Panc1 (cell line): ENCODE results near the gene PLCB4. TPM values are rescaled to one million over a fixed set of nuclear protein-coding genes. Genes with fewer than 3 reads are reported as not detected.

Experiments
- ATAC-seq: fragments of 200-7000 bp; cut with Tn5 transposase; 2 replicates; pipeline ENCODE4 v1.9.1; 2020; ENCODE audit warnings: mild to moderate bottlenecking, moderate library complexity
- BruUV-seq: library from RNA; stranded (reverse); fragments of 400-500 nt; replicated peaks from 2 replicates; lab custom pipeline; 2021; lab: Mats Ljungman, UMichigan
- CTCF ChIA-PET: fragments of 300-600 bp; sonication (Branson Sonifier 250); formaldehyde crosslinking; loops from one replicate; lab custom pipeline; 2022; ENCODE audit warnings: antibody characterized with exemption; lab: Charles Lee
- POLR2A ChIA-PET: fragments of 300-600 bp; sonication (Branson Sonifier 250); formaldehyde crosslinking; loops from one replicate; lab custom pipeline; 2022; ENCODE audit warnings: antibody characterized with exemption; lab: Charles Lee
- DNase-seq: peaks from one replicate; pipeline ENCODE4 v3.0.0-alpha.2; 2010; ENCODE audit warnings: low read depth, low spot score
- H3K27ac ChIP-seq: 2 replicates; pipeline ENCODE4 v1.5.1; 2011; ENCODE audit warnings: mild to moderate bottlenecking, low read length, inconsistent platforms
- H3K27me3 ChIP-seq: fragments of 200-500 bp; sonication (Bioruptor generic); 2 replicates; pipeline ENCODE4 v1.6.0; 2014; ENCODE audit warnings: low read length, inconsistent platforms; ENCODE audit not compliant: control insufficient read depth, insufficient read depth
- H3K36me3 ChIP-seq: fragments of 200-500 bp; sonication (Bioruptor generic); 2 replicates; pipeline ENCODE4 v1.5.1; 2014; ENCODE audit warnings: inconsistent platforms, mild to moderate bottlenecking, low read length, moderate library complexity; ENCODE audit not compliant: control insufficient read depth, insufficient read depth
- H3K4me1 ChIP-seq: 2 replicates; pipeline ENCODE4 v1.5.1; 2011; ENCODE audit warnings: inconsistent platforms, mild to moderate bottlenecking, low read length, moderate library complexity; ENCODE audit not compliant: control insufficient read depth, insufficient read depth
- H3K4me3 ChIP-seq, 2 experiments: 2 replicates each; pipeline ENCODE4 v1.5.1; 2011 to 2012; ENCODE audit warnings: low read depth in 2 of 2, low read length in 2 of 2, mild to moderate bottlenecking in 2 of 2, inconsistent platforms in 1 of 2, moderate library complexity in 1 of 2
- H3K9me3 ChIP-seq: fragments of 200-500 bp; sonication (Bioruptor generic); 2 replicates; pipeline ENCODE4 v1.5.1; 2014; ENCODE audit warnings: low read depth, mild to moderate bottlenecking, inconsistent platforms, low read length, moderate library complexity; ENCODE audit not compliant: control insufficient read depth, insufficient read depth
- POLR2AphosphoS5 ChIP-seq: IDR thresholded peaks from 2 replicates; pipeline ENCODE4 v1.6.1; 2012; ENCODE audit warnings: mild to moderate bottlenecking, low read depth, low read length, moderate library complexity
- SIN3A ChIP-seq: IDR thresholded peaks from 2 replicates; pipeline ENCODE4 v1.6.1; 2012; ENCODE audit warnings: low read depth, mild to moderate bottlenecking, low read length, moderate library complexity, borderline replicate concordance; ENCODE audit not compliant: insufficient read depth
- TCF7L2 ChIP-seq: IDR thresholded peaks from 2 replicates; pipeline ENCODE4 v1.6.1; 2011; ENCODE audit warnings: mild to moderate bottlenecking, low read depth, low read length, inconsistent platforms
- in situ Hi-C: cut with HindIII; loops from 2 replicates; pipeline ENCODE4 v1.10.0; 2016; ENCODE audit warnings: low sequenced_read_pairs, low pct_unique_long_range_greater_than_20kb
- intact Hi-C: fragments of 100-400 bp; cut with micrococcal nuclease; formaldehyde crosslinking; loops from one replicate; pipeline ENCODE4 v1.10.0; 2022; ENCODE audit not compliant: unreplicated experiment
- total RNA-seq: library from RNA; stranded (reverse); gene quantifications from one replicate; pipeline ENCODE4 v1.2.1, GENCODE V29; 2021; ENCODE audit not compliant: unreplicated experiment
- TF ChIP-seq, protein P1 (sequence below): fragments of 450-650 bp; IDR thresholded peaks from 2 replicates; pipeline ENCODE4 v1.5.1; 2017; ENCODE audit warnings: mild to moderate bottlenecking
- TF ChIP-seq, protein P2 (sequence below), 2 experiments: IDR thresholded peaks; 2 replicates each; pipeline ENCODE4 v1.6.1; 2011 to 2012; ENCODE audit warnings: low read depth in 2 of 2, control low read depth in 1 of 2, low read length in 1 of 2, mild to moderate bottlenecking in 1 of 2, moderate library complexity in 1 of 2; ENCODE audit not compliant: insufficient read depth in 1 of 2

The PLCB4 gene
- total RNA-seq, 1 experiment from 2014 or later: 1.5 TPM

DNA sequence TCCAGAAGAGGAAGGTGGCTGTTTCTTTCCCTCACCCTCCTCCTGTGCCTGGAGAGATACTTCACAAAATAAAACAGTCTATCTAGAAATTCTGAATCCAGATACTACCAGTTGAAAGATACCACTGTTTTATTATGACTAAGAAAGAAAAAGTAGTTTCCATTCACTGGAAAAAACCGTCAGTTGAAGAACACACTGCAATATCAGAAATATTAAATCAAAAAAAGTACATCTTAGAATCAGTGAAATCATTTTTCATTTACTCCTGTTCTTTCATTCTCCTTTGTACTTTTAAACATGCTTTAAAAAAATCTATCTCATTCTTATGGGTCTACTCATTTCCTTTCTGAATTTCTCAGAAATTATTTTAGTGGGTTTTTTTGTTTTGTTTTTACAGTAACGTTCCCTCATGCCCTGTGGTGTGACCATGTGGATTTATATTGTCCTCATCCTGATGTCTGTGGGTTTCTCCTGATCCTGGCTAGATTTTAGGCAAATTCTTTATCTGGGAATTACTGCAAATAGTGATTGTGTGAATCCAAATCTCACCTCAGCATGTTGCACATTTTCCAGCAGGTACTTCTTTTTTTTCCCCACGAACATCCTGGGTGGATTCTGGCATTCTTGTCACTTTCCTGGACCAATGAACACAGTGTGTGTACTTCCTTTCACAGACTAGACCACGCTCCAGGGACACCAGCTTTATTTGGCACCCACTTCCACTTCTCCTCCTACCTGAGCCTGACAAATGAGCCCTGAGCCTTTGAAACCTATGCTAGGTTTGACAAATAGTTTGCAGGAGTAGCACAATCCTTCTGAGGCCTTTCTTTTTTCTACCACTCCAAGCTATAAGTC is 331.5 kb downstream of the PLCB4 start:
- POLR2A ChIA-PET: no interaction called here
- TF ChIP-seq POLR2AphosphoS5 (no peak), TCF7L2 (no peak), SIN3A (no peak)
- TF ChIP-seq, protein P1, sequence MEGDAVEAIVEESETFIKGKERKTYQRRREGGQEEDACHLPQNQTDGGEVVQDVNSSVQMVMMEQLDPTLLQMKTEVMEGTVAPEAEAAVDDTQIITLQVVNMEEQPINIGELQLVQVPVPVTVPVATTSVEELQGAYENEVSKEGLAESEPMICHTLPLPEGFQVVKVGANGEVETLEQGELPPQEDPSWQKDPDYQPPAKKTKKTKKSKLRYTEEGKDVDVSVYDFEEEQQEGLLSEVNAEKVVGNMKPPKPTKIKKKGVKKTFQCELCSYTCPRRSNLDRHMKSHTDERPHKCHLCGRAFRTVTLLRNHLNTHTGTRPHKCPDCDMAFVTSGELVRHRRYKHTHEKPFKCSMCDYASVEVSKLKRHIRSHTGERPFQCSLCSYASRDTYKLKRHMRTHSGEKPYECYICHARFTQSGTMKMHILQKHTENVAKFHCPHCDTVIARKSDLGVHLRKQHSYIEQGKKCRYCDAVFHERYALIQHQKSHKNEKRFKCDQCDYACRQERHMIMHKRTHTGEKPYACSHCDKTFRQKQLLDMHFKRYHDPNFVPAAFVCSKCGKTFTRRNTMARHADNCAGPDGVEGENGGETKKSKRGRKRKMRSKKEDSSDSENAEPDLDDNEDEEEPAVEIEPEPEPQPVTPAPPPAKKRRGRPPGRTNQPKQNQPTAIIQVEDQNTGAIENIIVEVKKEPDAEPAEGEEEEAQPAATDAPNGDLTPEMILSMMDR: no peak
- TF ChIP-seq, protein P2, sequence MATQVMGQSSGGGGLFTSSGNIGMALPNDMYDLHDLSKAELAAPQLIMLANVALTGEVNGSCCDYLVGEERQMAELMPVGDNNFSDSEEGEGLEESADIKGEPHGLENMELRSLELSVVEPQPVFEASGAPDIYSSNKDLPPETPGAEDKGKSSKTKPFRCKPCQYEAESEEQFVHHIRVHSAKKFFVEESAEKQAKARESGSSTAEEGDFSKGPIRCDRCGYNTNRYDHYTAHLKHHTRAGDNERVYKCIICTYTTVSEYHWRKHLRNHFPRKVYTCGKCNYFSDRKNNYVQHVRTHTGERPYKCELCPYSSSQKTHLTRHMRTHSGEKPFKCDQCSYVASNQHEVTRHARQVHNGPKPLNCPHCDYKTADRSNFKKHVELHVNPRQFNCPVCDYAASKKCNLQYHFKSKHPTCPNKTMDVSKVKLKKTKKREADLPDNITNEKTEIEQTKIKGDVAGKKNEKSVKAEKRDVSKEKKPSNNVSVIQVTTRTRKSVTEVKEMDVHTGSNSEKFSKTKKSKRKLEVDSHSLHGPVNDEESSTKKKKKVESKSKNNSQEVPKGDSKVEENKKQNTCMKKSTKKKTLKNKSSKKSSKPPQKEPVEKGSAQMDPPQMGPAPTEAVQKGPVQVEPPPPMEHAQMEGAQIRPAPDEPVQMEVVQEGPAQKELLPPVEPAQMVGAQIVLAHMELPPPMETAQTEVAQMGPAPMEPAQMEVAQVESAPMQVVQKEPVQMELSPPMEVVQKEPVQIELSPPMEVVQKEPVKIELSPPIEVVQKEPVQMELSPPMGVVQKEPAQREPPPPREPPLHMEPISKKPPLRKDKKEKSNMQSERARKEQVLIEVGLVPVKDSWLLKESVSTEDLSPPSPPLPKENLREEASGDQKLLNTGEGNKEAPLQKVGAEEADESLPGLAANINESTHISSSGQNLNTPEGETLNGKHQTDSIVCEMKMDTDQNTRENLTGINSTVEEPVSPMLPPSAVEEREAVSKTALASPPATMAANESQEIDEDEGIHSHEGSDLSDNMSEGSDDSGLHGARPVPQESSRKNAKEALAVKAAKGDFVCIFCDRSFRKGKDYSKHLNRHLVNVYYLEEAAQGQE (IDR thresholded peaks at IDR 0.05; ENCODE audit: insufficient read depth in 1 of 2, low read depth in 2 of 2, low read length in 1 of 2): no peak
- ATAC-seq: no peak

GRCh38 chr20:9401371-9401770 is 332.5 kb downstream of the PLCB4 start:
- intact Hi-C loops: loop anchor here (10.0 kb wide), 1 partner anchor 503 kb away; no protein-coding TSS in a partner anchor
- Histone ChIP-seq H3K4me1 (no peaks in the 10 kb centered on the region), H3K9me3 (no peaks in the 10 kb centered on the region), H3K4me3 (no peak overlapping the region), H3K27me3 (no peaks in the 10 kb centered on the region), H3K36me3 (no peaks in the 10 kb centered on the region), H3K27ac (no peak overlapping the region)
- POLR2A ChIA-PET: no interaction called here
- in situ Hi-C loops: no loop called here
- TF ChIP-seq, protein P2 (IDR thresholded peaks at IDR 0.05; ENCODE audit: insufficient read depth in 1 of 2, low read depth in 2 of 2, low read length in 1 of 2): no peak
- TF ChIP-seq POLR2AphosphoS5: no peak
- TF ChIP-seq TCF7L2: no peak
- TF ChIP-seq SIN3A: no peak
- TF ChIP-seq, protein P1: no peak
- ATAC-seq (no peak), DNase-seq (no peak)
- CTCF ChIA-PET: no interaction called here
- no TSS peak for BruUV-seq

More for the DNA sequence above, 331.5 kb downstream of the PLCB4 start:
- Histone ChIP-seq H3K27ac (no peak overlapping the region), H3K4me1 (no peaks in the 10 kb centered on the region), H3K9me3 (no peaks in the 10 kb centered on the region), H3K36me3 (no peaks in the 10 kb centered on the region), H3K27me3 (no peaks in the 10 kb centered on the region), H3K4me3 (no peak overlapping the region)
- in situ Hi-C loops: no loop called here
- intact Hi-C loops: loop anchor here (10.0 kb wide), 1 partner anchor 504 kb away; no protein-coding TSS in a partner anchor
- DNase-seq: no peak
- BruUV-seq: no TSS peak
- CTCF ChIA-PET: no interaction called here
